SK-N-MC (cell line): ENCODE measurements around the gene UBL3.

Source experiments
- EZH2 ChIP-seq: fragments of 200-600 bp; sonication (generic); IDR thresholded peaks from one replicate; pipeline ENCODE4 v1.6.1; 2017; ENCODE audit warnings: antibody characterized with exemption
- FOXP2 ChIP-seq: optimal IDR thresholded peaks from 2 replicates; pipeline ENCODE3; 2011; ENCODE audit warnings: mild to moderate bottlenecking, moderate library complexity; ENCODE audit not compliant: insufficient read depth; ENCODE audit errors: extremely low read length, control extremely low read depth
- POLR2AphosphoS5 ChIP-seq: IDR thresholded peaks from 2 replicates; pipeline ENCODE4 v1.6.1; 2012; ENCODE audit warnings: mild to moderate bottlenecking, low read depth, low read length, borderline replicate concordance

DNA sequence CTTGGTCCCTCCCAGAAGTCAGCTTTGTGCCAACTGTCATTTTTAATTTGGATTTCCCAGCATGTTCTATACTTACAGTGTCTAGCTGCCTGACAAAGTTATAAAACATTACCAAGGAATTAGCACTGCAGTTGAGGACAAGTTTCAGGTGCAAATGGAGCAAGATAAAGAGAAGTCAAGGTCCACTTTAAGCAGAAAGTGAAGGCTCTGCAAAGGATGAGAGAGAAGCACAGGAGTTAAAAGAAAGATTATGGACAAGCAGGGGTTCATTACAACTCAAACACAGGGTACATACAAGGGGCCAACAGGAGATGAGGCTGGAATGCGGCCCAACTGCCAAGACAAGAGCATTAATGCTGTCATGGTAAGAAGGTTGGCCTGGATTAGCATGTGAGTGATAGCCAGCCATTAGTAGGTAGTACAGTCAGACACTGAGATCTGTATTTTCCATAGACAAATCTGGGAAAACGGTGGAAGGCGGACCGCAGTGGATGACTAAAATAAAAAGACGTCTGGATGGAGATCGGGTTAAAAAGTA lies 17.6 kb downstream of the UBL3 start:
- TF ChIP-seq EZH2 (no peak), FOXP2 (no peak), POLR2AphosphoS5 (no peak)
